Stimulated activated naive CD8-positive, alpha-beta T cell treated with anti-CD3 and anti-CD28 coated beads, Interleukin-15, Interleukin-2, amounts not matched to agents 100 U/mL and 50 U/mL, for 24 hours (primary cell): ENCODE results near the gene EFHC1.
"Not testable (repeated sequence)": the region's sequence is repeated elsewhere in the genome, so short reads cannot be mapped to it uniquely, and the experiment has no call there.

Source experiments
- ATAC-seq: fragments of 150-1000 bp; cut with Tn5 transposase; one replicate; pipeline ENCODE4 v1.10.0; 2021
- DNase-seq: peaks from one replicate; pipeline ENCODE4 v3.0.0; 2021

The EFHC1 gene

GRCh38 chr6:52419809-52420667 lies at the start of gene EFHC1:
Gene EFHC1 (plus strand): TSS chr6:52420342. CDS start chr6:52420411, 69 bp downstream.
- DNase-seq (peak; percentile 99), ATAC-seq (peak; percentile 91)

- DNase-seq (no peak), ATAC-seq (no peak)
Observed at GRCh38 chr6:52371656-52372191, 48.4 kb upstream of the EFHC1 start.

GRCh38 chr6:52373151-52373690 lies 46.9 kb upstream of the EFHC1 start:
- ATAC-seq: no peak
- DNase-seq: no peak

GRCh38 chr6:52374247-52374646 lies 45.9 kb upstream of the EFHC1 start:
- no peak for ATAC-seq
- no peak for DNase-seq

- ATAC-seq (peak; percentile 52), DNase-seq (no peak)
Observed at GRCh38 chr6:52375780-52376556, 44.2 kb upstream of the EFHC1 start.

GRCh38 chr6:52376763-52377162 lies 43.4 kb upstream of the EFHC1 start:
- no peak for ATAC-seq
- DNase-seq: no peak

- DNase-seq: no peak
- ATAC-seq: no peak
Observed at GRCh38 chr6:52377538-52378221, 42.5 kb upstream of the EFHC1 start.

GRCh38 chr6:52381249-52381648 lies 38.9 kb upstream of the EFHC1 start:
- DNase-seq: peak; percentile 27
- peak; percentile 64 for ATAC-seq

- ATAC-seq (no peak), DNase-seq (no peak)
Observed at GRCh38 chr6:52384145-52384766, 35.9 kb upstream of the EFHC1 start.

GRCh38 chr6:52385074-52385473 lies 35.1 kb upstream of the EFHC1 start:
- DNase-seq (no peak), ATAC-seq (peak; percentile 64)

- ATAC-seq, DNase-seq: not testable (repeated sequence)
Observed at GRCh38 chr6:52388119-52388518, 32.0 kb upstream of the EFHC1 start.

GRCh38 chr6:52388790-52389189 lies 31.4 kb upstream of the EFHC1 start:
- DNase-seq: no peak
- ATAC-seq: no peak

- no peak for DNase-seq
- no peak for ATAC-seq
Observed at GRCh38 chr6:52389264-52389625, 30.9 kb upstream of the EFHC1 start.

GRCh38 chr6:52389626-52390360 lies 30.3 kb upstream of the EFHC1 start:
- peak; percentile 56 for DNase-seq

GRCh38 chr6:52390361-52390727 lies 29.8 kb upstream of the EFHC1 start:
- ATAC-seq (peak; percentile 65), DNase-seq (peak; percentile 46)

More at GRCh38 chr6:52389626-52390360, 30.3 kb upstream of the EFHC1 start:
- peak; percentile 56 for ATAC-seq

GRCh38 chr6:52391599-52391998 lies 28.5 kb upstream of the EFHC1 start:
- DNase-seq (no peak), ATAC-seq (no peak)

GRCh38 chr6:52392944-52393343 lies 27.2 kb upstream of the EFHC1 start:
- DNase-seq (no peak), ATAC-seq (peak; percentile 30)

- ATAC-seq (no peak), DNase-seq (no peak)
Observed at GRCh38 chr6:52393780-52394179, 26.4 kb upstream of the EFHC1 start.

- ATAC-seq: peak; percentile 64
- DNase-seq: no peak
Observed at GRCh38 chr6:52394251-52394666, 25.9 kb upstream of the EFHC1 start.

GRCh38 chr6:52395969-52396368 lies 24.2 kb upstream of the EFHC1 start:
- DNase-seq: no peak
- no peak for ATAC-seq
